ENCODE data around the gene FOXA2.
A peak's percentile ranks its signal among the peaks of the same experiment; 100 is the strongest.

The FOXA2 gene

DNA sequence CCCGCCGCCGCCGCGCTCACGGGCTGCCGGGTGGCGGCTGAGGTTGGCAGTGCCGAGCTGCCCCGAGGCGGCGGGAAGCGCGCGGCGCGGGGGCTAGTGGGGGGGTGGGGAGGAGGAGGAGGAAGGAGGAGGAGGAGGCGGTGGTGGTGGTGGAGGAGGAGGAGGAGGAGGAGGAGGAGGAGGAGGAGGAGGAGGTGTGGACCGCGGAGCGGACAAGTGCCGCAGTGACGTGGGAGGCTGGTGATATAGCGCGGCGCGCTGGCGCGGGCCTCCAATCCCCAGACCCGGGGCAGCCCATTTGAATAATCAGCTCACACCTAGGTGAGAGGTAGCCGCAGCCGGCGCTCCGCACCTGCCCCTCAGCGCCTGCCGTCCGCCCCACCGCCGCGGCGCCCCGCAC lies at the start of gene FOXA2:
TSS of gene FOXA2 (minus strand) at position 51 of the 400 bp plus-strand sequence. CDS start 294 bp downstream, outside the sequence.
- H3K36me3 ChIP-seq (ENCODE audit: insufficient read depth, low read depth, low read length), result no peaks in the 10 kb centered on the region
- peaks cover under 1% of the 10 kb centered on the region; the same call in 1 of the 2 replicates for H3K4me1 ChIP-seq (ENCODE audit: insufficient read depth, low read length)
- H3K27ac ChIP-seq (ENCODE audit: low read length), result no peak within 1 kb of the TSS
- no peak within 1 kb of the TSS for H3K9ac ChIP-seq (ENCODE audit: low read depth, low read length)
- H3K9me3 ChIP-seq (ENCODE audit: insufficient read depth, low read depth, low read length), result peaks cover 12% of the 10 kb centered on the region; the same call in 1 of the 2 replicates
- H3K27me3 ChIP-seq (ENCODE audit: insufficient read depth, low read length), result peaks cover 99% of the 10 kb centered on the region
- peak within 1 kb of the TSS; percentile 51; the same call in 1 of the 2 replicates for H3K4me3 ChIP-seq (ENCODE audit: low read length)

- H3K27me3 ChIP-seq (ENCODE audit: insufficient read depth, low read length), result no peaks in the 10 kb centered on the region
- no peak overlapping the region for H3K4me3 ChIP-seq (ENCODE audit: low read length)
- H3K9ac ChIP-seq (ENCODE audit: low read depth, low read length), result no peak overlapping the region
- H3K9me3 ChIP-seq (ENCODE audit: insufficient read depth, low read depth, low read length), result no peaks in the 10 kb centered on the region
- H3K27ac ChIP-seq (ENCODE audit: low read length), result no peak overlapping the region
- no peaks in the 10 kb centered on the region for H3K36me3 ChIP-seq (ENCODE audit: insufficient read depth, low read depth, low read length)
- peaks cover 8% of the 10 kb centered on the region; the same call in 1 of the 2 replicates for H3K4me1 ChIP-seq (ENCODE audit: insufficient read depth, low read length)
Measured at GRCh38 chr20:22630701-22631100, 46.3 kb upstream of the FOXA2 start.

DNA sequence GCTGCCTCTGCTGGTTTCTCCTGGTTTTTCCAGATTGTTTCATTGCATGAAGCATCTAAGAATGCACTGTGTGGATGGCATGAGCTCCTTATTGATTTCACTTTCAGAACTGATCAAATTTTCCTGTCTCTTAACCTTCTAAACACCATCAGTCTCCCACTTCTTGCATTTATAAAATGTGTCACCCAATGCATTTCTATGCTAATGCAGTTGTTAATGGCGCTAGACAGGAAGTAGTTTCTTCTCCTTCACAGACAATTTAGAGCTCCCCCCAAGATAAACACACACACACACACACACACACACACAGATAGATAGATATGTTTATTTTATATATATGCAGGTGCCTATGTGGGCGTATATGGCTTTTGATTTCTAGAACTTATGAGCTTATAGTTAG lies 45.6 kb upstream of the FOXA2 start:
- no peaks in the 10 kb centered on the region for H3K9me3 ChIP-seq (ENCODE audit: insufficient read depth, low read depth, low read length)

GRCh38 chr20:22629447-22629846 lies 45.1 kb upstream of the FOXA2 start:
- Histone ChIP-seq H3K27ac (ENCODE audit: low read length) (no peak overlapping the region), H3K4me3 (ENCODE audit: low read length) (no peak overlapping the region), H3K9ac (ENCODE audit: low read depth, low read length) (no peak overlapping the region), H3K9me3 (ENCODE audit: insufficient read depth, low read depth, low read length) (no peaks in the 10 kb centered on the region), H3K27me3 (ENCODE audit: insufficient read depth, low read length) (no peaks in the 10 kb centered on the region), H3K36me3 (ENCODE audit: insufficient read depth, low read depth, low read length) (no peaks in the 10 kb centered on the region), H3K4me1 (ENCODE audit: insufficient read depth, low read length) (peaks cover 8% of the 10 kb centered on the region; the same call in 1 of the 2 replicates)

More for the DNA sequence above, 45.6 kb upstream of the FOXA2 start:
- H3K27me3 ChIP-seq (ENCODE audit: insufficient read depth, low read length), result no peaks in the 10 kb centered on the region
- no peak overlapping the region for H3K27ac ChIP-seq (ENCODE audit: low read length)
- H3K9ac ChIP-seq (ENCODE audit: low read depth, low read length), result no peak overlapping the region
- H3K4me1 ChIP-seq (ENCODE audit: insufficient read depth, low read length), result peaks cover 8% of the 10 kb centered on the region; the same call in 1 of the 2 replicates
- no peak overlapping the region for H3K4me3 ChIP-seq (ENCODE audit: low read length)
- no peaks in the 10 kb centered on the region for H3K36me3 ChIP-seq (ENCODE audit: insufficient read depth, low read depth, low read length)

DNA sequence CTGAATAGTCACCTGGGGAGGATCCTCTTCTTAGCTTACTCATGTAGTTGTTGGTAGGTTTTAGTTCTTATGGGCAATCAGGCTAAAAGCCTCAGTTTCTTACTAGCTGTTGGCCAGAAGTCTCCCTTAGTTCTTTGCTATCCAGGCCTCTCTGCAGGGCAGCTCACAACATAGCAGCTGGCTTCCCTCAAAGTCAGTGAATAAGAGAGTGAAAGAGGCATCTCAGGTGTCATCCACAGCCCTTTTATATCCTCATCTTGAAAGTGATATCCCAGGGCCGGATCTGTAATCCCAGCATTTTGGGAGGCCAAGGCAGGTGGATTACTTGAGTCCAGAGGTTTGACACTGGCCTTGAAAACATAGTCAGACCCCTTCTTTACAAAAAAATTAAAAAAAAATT lies 42.1 kb upstream of the FOXA2 start:
- H3K36me3 ChIP-seq (ENCODE audit: insufficient read depth, low read depth, low read length), result no peaks in the 10 kb centered on the region

GRCh38 chr20:22623211-22623610 lies 38.8 kb upstream of the FOXA2 start:
- H3K9me3 ChIP-seq (ENCODE audit: insufficient read depth, low read depth, low read length), result no peaks in the 10 kb centered on the region
- H3K4me1 ChIP-seq (ENCODE audit: insufficient read depth, low read length), result peaks cover 17% of the 10 kb centered on the region; the same call in 1 of the 2 replicates
- H3K4me3 ChIP-seq (ENCODE audit: low read length), result no peak overlapping the region
- H3K27me3 ChIP-seq (ENCODE audit: insufficient read depth, low read length), result peaks cover 40% of the 10 kb centered on the region
- H3K9ac ChIP-seq (ENCODE audit: low read depth, low read length), result no peak overlapping the region
- no peaks in the 10 kb centered on the region for H3K36me3 ChIP-seq (ENCODE audit: insufficient read depth, low read depth, low read length)
- H3K27ac ChIP-seq (ENCODE audit: low read length), result no peak overlapping the region

More for the DNA sequence above, 42.1 kb upstream of the FOXA2 start:
- no peak overlapping the region for H3K9ac ChIP-seq (ENCODE audit: low read depth, low read length)
- H3K4me1 ChIP-seq (ENCODE audit: insufficient read depth, low read length), result peaks cover 8% of the 10 kb centered on the region; the same call in 1 of the 2 replicates
- H3K27me3 ChIP-seq (ENCODE audit: insufficient read depth, low read length), result peaks cover 10% of the 10 kb centered on the region
- H3K4me3 ChIP-seq (ENCODE audit: low read length), result no peak overlapping the region
- H3K9me3 ChIP-seq (ENCODE audit: insufficient read depth, low read depth, low read length), result no peaks in the 10 kb centered on the region
- H3K27ac ChIP-seq (ENCODE audit: low read length), result no peak overlapping the region

GRCh38 chr20:22620342-22620741 lies 36.0 kb upstream of the FOXA2 start:
- Histone ChIP-seq H3K27me3 (ENCODE audit: insufficient read depth, low read length) (peaks cover 43% of the 10 kb centered on the region), H3K4me1 (ENCODE audit: insufficient read depth, low read length) (peaks cover 17% of the 10 kb centered on the region; the same call in 1 of the 2 replicates), H3K27ac (ENCODE audit: low read length) (no peak overlapping the region)

DNA sequence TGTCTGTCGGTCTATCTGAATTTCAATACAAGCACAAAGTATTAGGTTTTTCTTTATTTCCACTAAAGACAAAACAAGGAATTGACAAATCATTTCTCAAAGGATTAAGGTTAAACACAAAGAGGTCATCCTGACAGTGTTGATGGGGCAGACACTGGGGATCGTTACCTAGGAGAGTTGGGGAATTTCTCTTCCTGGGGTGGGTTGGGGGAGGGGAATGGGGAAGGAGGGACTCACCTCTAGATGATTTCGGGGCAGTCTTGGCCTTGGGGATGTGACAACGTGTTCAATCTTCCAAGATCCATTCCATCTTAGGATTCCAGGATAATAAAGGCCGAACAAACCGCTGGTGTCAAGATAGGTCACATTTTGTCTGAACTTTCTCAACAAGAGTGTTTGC lies 35.4 kb upstream of the FOXA2 start:
- Histone ChIP-seq H3K9me3 (ENCODE audit: insufficient read depth, low read depth, low read length) (no peaks in the 10 kb centered on the region), H3K4me3 (ENCODE audit: low read length) (peak overlapping the region; percentile 22; the same call in 1 of the 2 replicates), H3K27me3 (ENCODE audit: insufficient read depth, low read length) (peaks cover 43% of the 10 kb centered on the region), H3K27ac (ENCODE audit: low read length) (no peak overlapping the region), H3K4me1 (ENCODE audit: insufficient read depth, low read length) (peaks cover 17% of the 10 kb centered on the region; the same call in 1 of the 2 replicates), H3K36me3 (ENCODE audit: insufficient read depth, low read depth, low read length) (no peaks in the 10 kb centered on the region), H3K9ac (ENCODE audit: low read depth, low read length) (no peak overlapping the region)

More at GRCh38 chr20:22620342-22620741, 36.0 kb upstream of the FOXA2 start:
- Histone ChIP-seq H3K9me3 (ENCODE audit: insufficient read depth, low read depth, low read length) (no peaks in the 10 kb centered on the region), H3K4me3 (ENCODE audit: low read length) (peak overlapping the region; percentile 22; the same call in 1 of the 2 replicates), H3K36me3 (ENCODE audit: insufficient read depth, low read depth, low read length) (no peaks in the 10 kb centered on the region), H3K9ac (ENCODE audit: low read depth, low read length) (no peak overlapping the region)

- no peaks in the 10 kb centered on the region for H3K36me3 ChIP-seq (ENCODE audit: insufficient read depth, low read depth, low read length)
- H3K4me3 ChIP-seq (ENCODE audit: low read length), result no peak overlapping the region
- H3K27ac ChIP-seq (ENCODE audit: low read length), result no peak overlapping the region
- H3K4me1 ChIP-seq (ENCODE audit: insufficient read depth, low read length), result peaks cover 17% of the 10 kb centered on the region; the same call in 1 of the 2 replicates
- H3K9me3 ChIP-seq (ENCODE audit: insufficient read depth, low read depth, low read length), result no peaks in the 10 kb centered on the region
- peaks cover 47% of the 10 kb centered on the region for H3K27me3 ChIP-seq (ENCODE audit: insufficient read depth, low read length)
- no peak overlapping the region for H3K9ac ChIP-seq (ENCODE audit: low read depth, low read length)
Measured at GRCh38 chr20:22619272-22619671, 34.9 kb upstream of the FOXA2 start.

- H3K4me1 ChIP-seq (ENCODE audit: insufficient read depth, low read length), result peaks cover 17% of the 10 kb centered on the region; the same call in 1 of the 2 replicates
- no peak overlapping the region for H3K9ac ChIP-seq (ENCODE audit: low read depth, low read length)
- H3K36me3 ChIP-seq (ENCODE audit: insufficient read depth, low read depth, low read length), result no peaks in the 10 kb centered on the region
- H3K4me3 ChIP-seq (ENCODE audit: low read length), result no peak overlapping the region
- no peaks in the 10 kb centered on the region for H3K9me3 ChIP-seq (ENCODE audit: insufficient read depth, low read depth, low read length)
- no peak overlapping the region for H3K27ac ChIP-seq (ENCODE audit: low read length)
- H3K27me3 ChIP-seq (ENCODE audit: insufficient read depth, low read length), result peaks cover 45% of the 10 kb centered on the region
Measured at GRCh38 chr20:22617160-22617559, 32.8 kb upstream of the FOXA2 start.

DNA sequence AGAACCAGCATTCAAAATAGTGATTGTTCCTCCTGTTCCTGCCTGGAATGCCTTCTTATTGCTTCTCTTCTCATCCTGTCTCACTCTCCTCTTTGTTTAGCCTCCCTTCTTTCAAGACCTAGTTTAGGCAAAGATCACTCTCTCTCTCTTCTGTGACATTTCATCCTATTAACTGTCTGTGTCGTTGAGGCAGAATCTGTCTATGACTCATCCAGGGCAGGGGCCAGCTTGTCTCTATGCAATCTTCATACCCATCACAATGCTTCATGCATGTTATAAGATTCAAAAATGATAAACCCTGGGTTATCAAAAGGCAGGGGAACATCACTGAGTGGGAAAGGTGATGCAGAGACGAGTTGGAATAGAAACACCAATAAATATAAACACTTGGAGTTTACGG lies 32.2 kb upstream of the FOXA2 start:
- Histone ChIP-seq H3K27ac (ENCODE audit: low read length) (no peak overlapping the region), H3K36me3 (ENCODE audit: insufficient read depth, low read depth, low read length) (no peaks in the 10 kb centered on the region), H3K4me1 (ENCODE audit: insufficient read depth, low read length) (peaks cover 20% of the 10 kb centered on the region; the same call in 1 of the 2 replicates), H3K4me3 (ENCODE audit: low read length) (no peak overlapping the region), H3K27me3 (ENCODE audit: insufficient read depth, low read length) (peaks cover 40% of the 10 kb centered on the region), H3K9me3 (ENCODE audit: insufficient read depth, low read depth, low read length) (no peaks in the 10 kb centered on the region), H3K9ac (ENCODE audit: low read depth, low read length) (no peak overlapping the region)

DNA sequence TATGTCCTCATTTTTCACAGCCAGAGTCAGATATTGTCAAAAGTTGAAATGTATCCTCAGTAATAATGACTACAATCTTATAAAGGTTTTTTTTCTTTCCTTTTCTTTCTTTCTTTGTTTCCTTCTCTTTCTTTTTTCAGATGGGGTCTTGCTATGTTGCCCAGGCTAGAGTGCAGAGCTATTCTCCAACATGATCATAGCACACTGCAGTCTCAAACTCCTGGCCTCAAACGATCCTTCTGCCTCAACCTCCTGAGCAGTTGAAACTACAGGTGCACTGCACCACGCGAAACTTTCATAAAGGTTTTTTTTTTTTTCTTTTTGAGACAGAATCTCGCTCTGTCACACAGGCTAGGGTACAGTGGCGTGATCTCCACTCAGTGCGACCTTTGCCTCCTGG lies 31.1 kb upstream of the FOXA2 start:
- no peaks in the 10 kb centered on the region for H3K36me3 ChIP-seq (ENCODE audit: insufficient read depth, low read depth, low read length)
- H3K4me3 ChIP-seq (ENCODE audit: low read length), result no peak overlapping the region
- peaks cover 15% of the 10 kb centered on the region; the same call in 1 of the 2 replicates for H3K4me1 ChIP-seq (ENCODE audit: insufficient read depth, low read length)
- peaks cover 2% of the 10 kb centered on the region for H3K9me3 ChIP-seq (ENCODE audit: insufficient read depth, low read depth, low read length)
- peaks cover 31% of the 10 kb centered on the region; the same call in 1 of the 2 replicates for H3K27me3 ChIP-seq (ENCODE audit: insufficient read depth, low read length)
- H3K27ac ChIP-seq (ENCODE audit: low read length), result no peak overlapping the region
- no peak overlapping the region for H3K9ac ChIP-seq (ENCODE audit: low read depth, low read length)

Data from iPS-20b (cell line).